MM.1S (cell line): ENCODE results near the gene HDAC9.
"Not testable (repeated sequence)": the region's sequence is repeated elsewhere in the genome, so short reads cannot be mapped to it uniquely, and the experiment has no call there.

ENCODE experiments used
- EZH2 ChIP-seq: fragments of 300-600 bp; sonication (generic); optimal IDR thresholded peaks from 2 replicates; pipeline ENCODE3; 2017; ENCODE audit warnings: low read depth, mild to moderate bottlenecking, antibody characterized with exemption, low read length, mixed read lengths
- TF ChIP-seq, protein P1 (sequence below): fragments of 300-600 bp; sonication (generic); IDR thresholded peaks from 2 replicates; pipeline ENCODE4 v1.5.1; 2016; ENCODE audit warnings: antibody characterized with exemption, low read length, mixed read lengths

- TF ChIP-seq, protein P1, sequence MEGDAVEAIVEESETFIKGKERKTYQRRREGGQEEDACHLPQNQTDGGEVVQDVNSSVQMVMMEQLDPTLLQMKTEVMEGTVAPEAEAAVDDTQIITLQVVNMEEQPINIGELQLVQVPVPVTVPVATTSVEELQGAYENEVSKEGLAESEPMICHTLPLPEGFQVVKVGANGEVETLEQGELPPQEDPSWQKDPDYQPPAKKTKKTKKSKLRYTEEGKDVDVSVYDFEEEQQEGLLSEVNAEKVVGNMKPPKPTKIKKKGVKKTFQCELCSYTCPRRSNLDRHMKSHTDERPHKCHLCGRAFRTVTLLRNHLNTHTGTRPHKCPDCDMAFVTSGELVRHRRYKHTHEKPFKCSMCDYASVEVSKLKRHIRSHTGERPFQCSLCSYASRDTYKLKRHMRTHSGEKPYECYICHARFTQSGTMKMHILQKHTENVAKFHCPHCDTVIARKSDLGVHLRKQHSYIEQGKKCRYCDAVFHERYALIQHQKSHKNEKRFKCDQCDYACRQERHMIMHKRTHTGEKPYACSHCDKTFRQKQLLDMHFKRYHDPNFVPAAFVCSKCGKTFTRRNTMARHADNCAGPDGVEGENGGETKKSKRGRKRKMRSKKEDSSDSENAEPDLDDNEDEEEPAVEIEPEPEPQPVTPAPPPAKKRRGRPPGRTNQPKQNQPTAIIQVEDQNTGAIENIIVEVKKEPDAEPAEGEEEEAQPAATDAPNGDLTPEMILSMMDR, result not testable (repeated sequence)
- TF ChIP-seq EZH2, result not testable (repeated sequence)
These were observed 472.2 kb downstream of the HDAC9 start for GRCh38 chr7:18967755-18968154.
